Stimulated activated effector memory CD8-positive, alpha-beta T cell treated with anti-CD3 and anti-CD28 coated beads, Interleukin-12 subunit alpha, Interleukin-12 subunit beta, amount 100 ng/mL, for 72 hours (primary cell): ENCODE measurements around the gene PSME3IP1.
"Not testable (repeated sequence)": the region's sequence is repeated elsewhere in the genome, so short reads cannot be mapped to it uniquely, and the experiment has no call there.

Source experiments
- ATAC-seq: fragments of 150-1000 bp; cut with Tn5 transposase; 2 replicates; pipeline ENCODE4 v1.10.0; 2021
- DNase-seq, 2 donors: peaks; one replicate each; pipeline ENCODE4 v3.0.0; 2021 to 2022; ENCODE audit warnings: low spot score in 2 of 2
- H3K27ac Mint-ChIP-seq: one replicate; pipeline ENCODE4 v1.8.0; 2022; ENCODE audit warnings: mild to moderate bottlenecking, mixed read lengths
- H3K36me3 Mint-ChIP-seq: one replicate; pipeline ENCODE4 v1.8.0; 2022; ENCODE audit warnings: mild to moderate bottlenecking, mixed read lengths
- H3K4me1 Mint-ChIP-seq: one replicate; pipeline ENCODE4 v1.8.0; 2022; ENCODE audit warnings: mixed read lengths
- H3K4me3 Mint-ChIP-seq: one replicate; pipeline ENCODE4 v1.8.0; 2022; ENCODE audit warnings: mild to moderate bottlenecking, mixed read lengths
- H3K9me3 Mint-ChIP-seq: one replicate; pipeline ENCODE4 v1.8.0; 2022; ENCODE audit warnings: mixed read lengths

Gene PSME3IP1

DNA sequence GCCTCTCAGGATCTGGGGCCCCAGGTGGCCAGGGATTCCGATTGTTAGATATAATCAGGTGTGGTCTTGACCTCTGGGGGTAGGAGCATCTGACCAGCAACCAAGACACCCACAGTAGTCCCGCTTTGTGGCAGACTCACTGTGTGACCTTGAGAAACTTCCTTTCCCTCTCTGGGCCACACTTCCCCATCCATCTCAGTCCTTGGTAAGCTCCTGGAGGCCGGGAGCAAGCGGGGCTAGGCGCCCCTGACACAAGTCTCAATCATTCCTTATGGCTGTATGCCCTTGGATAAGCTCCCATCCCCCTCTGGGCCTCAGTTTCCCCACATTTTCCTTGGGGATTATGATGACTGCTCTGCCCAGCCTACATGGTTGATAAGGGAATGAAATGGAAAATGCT is 72.2 kb downstream of the PSME3IP1 start:
- DNase-seq (no peak), ATAC-seq (no peak)
- no peaks in the 10 kb centered on the region for H3K9me3 Mint-ChIP-seq
- H3K4me1 Mint-ChIP-seq: peaks cover 6% of the 10 kb centered on the region
- no peak overlapping the region for H3K4me3 Mint-ChIP-seq
- H3K27ac Mint-ChIP-seq: peak overlapping the region; percentile 12
- H3K36me3 Mint-ChIP-seq: no peaks in the 10 kb centered on the region

GRCh38 chr16:57113042-57113453 is 72.8 kb downstream of the PSME3IP1 start:
- no peaks in the 10 kb centered on the region for H3K9me3 Mint-ChIP-seq
- no peak for DNase-seq
- H3K36me3 Mint-ChIP-seq: no peaks in the 10 kb centered on the region
- peaks cover 5% of the 10 kb centered on the region for H3K4me1 Mint-ChIP-seq
- peak overlapping the region; percentile 34 for H3K27ac Mint-ChIP-seq
- no peak overlapping the region for H3K4me3 Mint-ChIP-seq
- ATAC-seq: peak; percentile 31

- no peaks in the 10 kb centered on the region for H3K4me1 Mint-ChIP-seq
- DNase-seq: no peak
- no peak for ATAC-seq
- no peaks in the 10 kb centered on the region for H3K36me3 Mint-ChIP-seq
- H3K9me3 Mint-ChIP-seq: no peaks in the 10 kb centered on the region
- H3K4me3 Mint-ChIP-seq: no peak overlapping the region
- peak overlapping the region; percentile 34 for H3K27ac Mint-ChIP-seq
Observed at GRCh38 chr16:57112403-57113041, 73.3 kb downstream of the PSME3IP1 start.

- ATAC-seq (no peak), DNase-seq (no peak)
- peaks cover 5% of the 10 kb centered on the region for H3K4me1 Mint-ChIP-seq
- H3K9me3 Mint-ChIP-seq: no peaks in the 10 kb centered on the region
- no peaks in the 10 kb centered on the region for H3K36me3 Mint-ChIP-seq
- no peak overlapping the region for H3K4me3 Mint-ChIP-seq
- H3K27ac Mint-ChIP-seq: no peak overlapping the region
Observed at GRCh38 chr16:57111420-57111819, 74.4 kb downstream of the PSME3IP1 start.

GRCh38 chr16:57110937-57111336 is 74.9 kb downstream of the PSME3IP1 start:
- ATAC-seq (no peak), DNase-seq (no peak)
- Mint-ChIP-seq H3K36me3 (no peaks in the 10 kb centered on the region), H3K4me3 (no peak overlapping the region), H3K27ac (no peak overlapping the region), H3K4me1 (peaks cover 10% of the 10 kb centered on the region), H3K9me3 (no peaks in the 10 kb centered on the region)

- DNase-seq, H3K36me3 Mint-ChIP-seq, H3K9me3 Mint-ChIP-seq, ATAC-seq, H3K27ac Mint-ChIP-seq, H3K4me3 Mint-ChIP-seq: not testable (repeated sequence)
- peaks cover 19% of the 10 kb centered on the region for H3K4me1 Mint-ChIP-seq
Observed at GRCh38 chr16:57109259-57110105, 76.4 kb downstream of the PSME3IP1 start.

- H3K27ac Mint-ChIP-seq: no peak overlapping the region
- H3K4me3 Mint-ChIP-seq: no peak overlapping the region
- ATAC-seq: no peak
- no peak for DNase-seq
- no peaks in the 10 kb centered on the region for H3K36me3 Mint-ChIP-seq
- peaks cover 22% of the 10 kb centered on the region for H3K4me1 Mint-ChIP-seq
- no peaks in the 10 kb centered on the region for H3K9me3 Mint-ChIP-seq
Observed at GRCh38 chr16:57108432-57108831, 77.4 kb downstream of the PSME3IP1 start.

- H3K4me3 Mint-ChIP-seq: no peak overlapping the region
- ATAC-seq: no peak
- no peaks in the 10 kb centered on the region for H3K9me3 Mint-ChIP-seq
- no peak for DNase-seq
- H3K27ac Mint-ChIP-seq: no peak overlapping the region
- peaks cover 22% of the 10 kb centered on the region for H3K4me1 Mint-ChIP-seq
- H3K36me3 Mint-ChIP-seq: no peaks in the 10 kb centered on the region
Observed at GRCh38 chr16:57107321-57107922, 78.4 kb downstream of the PSME3IP1 start.

GRCh38 chr16:57106767-57107166 is 79.1 kb downstream of the PSME3IP1 start:
- peaks cover 22% of the 10 kb centered on the region for H3K4me1 Mint-ChIP-seq
- H3K9me3 Mint-ChIP-seq: no peaks in the 10 kb centered on the region
- DNase-seq: no peak
- no peaks in the 10 kb centered on the region for H3K36me3 Mint-ChIP-seq
- no peak overlapping the region for H3K4me3 Mint-ChIP-seq
- H3K27ac Mint-ChIP-seq: peak overlapping the region; percentile 16
- no peak for ATAC-seq

DNA sequence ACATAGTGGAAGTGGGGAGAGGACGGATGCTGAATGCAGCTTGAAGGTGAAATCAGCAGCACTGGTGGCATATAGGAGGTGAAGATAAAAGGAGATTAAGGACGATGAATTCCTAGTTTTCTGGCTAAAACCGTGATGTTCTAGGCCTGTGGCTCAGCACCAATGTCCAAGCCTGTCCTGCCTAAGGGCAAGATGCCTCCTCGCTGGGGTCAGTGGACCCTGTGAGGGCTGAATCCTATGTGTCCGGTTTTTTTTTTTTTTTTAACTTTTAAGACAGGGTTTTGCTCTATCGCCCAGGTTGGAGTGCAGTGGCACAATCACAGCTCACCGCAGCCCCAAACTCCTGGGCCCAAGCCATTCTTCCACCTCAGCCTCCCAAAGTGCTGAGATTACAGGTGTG is 80.7 kb downstream of the PSME3IP1 start:
- Mint-ChIP-seq H3K36me3 (no peaks in the 10 kb centered on the region), H3K4me3 (peak overlapping the region; percentile 10), H3K27ac (peak overlapping the region; percentile 80), H3K4me1 (peaks cover 25% of the 10 kb centered on the region), H3K9me3 (no peaks in the 10 kb centered on the region)
- ATAC-seq (no peak), DNase-seq (no peak)

- H3K4me3 Mint-ChIP-seq: peak overlapping the region; percentile 10
- no peaks in the 10 kb centered on the region for H3K36me3 Mint-ChIP-seq
Observed at GRCh38 chr16:57104706-57105105, 81.1 kb downstream of the PSME3IP1 start.

GRCh38 chr16:57102888-57103851 is 82.7 kb downstream of the PSME3IP1 start:
- Mint-ChIP-seq H3K9me3 (no peaks in the 10 kb centered on the region), H3K36me3 (no peaks in the 10 kb centered on the region), H3K4me3 (no peak overlapping the region), H3K4me1 (peaks cover 34% of the 10 kb centered on the region), H3K27ac (peak overlapping the region; percentile 71)
- DNase-seq (no peak), ATAC-seq (no peak)

More at GRCh38 chr16:57104706-57105105, 81.1 kb downstream of the PSME3IP1 start:
- Mint-ChIP-seq H3K27ac (peak overlapping the region; percentile 80), H3K9me3 (no peaks in the 10 kb centered on the region), H3K4me1 (peaks cover 29% of the 10 kb centered on the region)
- ATAC-seq (peak; percentile 69), DNase-seq (no peak)
